K562 (cell line): ENCODE results near the gene LRRC10B.

Experiments
- E2F3 ChIP-seq: fragments of 250-450 bp; sonication (Bioruptor Pico); IDR thresholded peaks from 2 replicates; pipeline ENCODE4 v1.4.0; 2020; ENCODE audit warnings: mild to moderate bottlenecking
- HDAC2 ChIP-seq: fragments of 450-650 bp; IDR thresholded peaks from 2 replicates; pipeline ENCODE4 v1.6.1; 2016; ENCODE audit warnings: mild to moderate bottlenecking
- KDM1A ChIP-seq, 2 experiments: fragments of 450-650 bp; IDR thresholded peaks; 2 replicates each; pipeline ENCODE4 v1.6.1; 2016; ENCODE audit warnings: mild to moderate bottlenecking in 2 of 2
- LARP7 ChIP-seq: fragments of 450-650 bp; IDR thresholded peaks from 2 replicates; pipeline ENCODE4 v1.6.1; 2016
- NBN ChIP-seq: fragments of 450-650 bp; IDR thresholded peaks from 2 replicates; pipeline ENCODE4 v1.6.1; 2016; ENCODE audit warnings: low read depth, mild to moderate bottlenecking
- NR2C2 ChIP-seq, 2 experiments: fragments of 200-800 bp in 1 of 2; sonication (Bioruptor generic) in 1 of 2; sonication (generic) in 1 of 2; formaldehyde crosslinking in 1 of 2; IDR thresholded peaks; 2 replicates each; pipeline versions ENCODE4 v1.6.1 to v1.8.0; 2016 to 2022; ENCODE audit warnings: mild to moderate bottlenecking in 1 of 2, missing compliant biosample characterization in 1 of 2, missing genetic modification characterization in 1 of 2, missing genetic modification reagents in 1 of 2
- RBM39 ChIP-seq: fragments of 200-400 bp; formaldehyde crosslinking; optimal IDR thresholded peaks from 2 replicates; pipeline ENCODE3; 2018; ENCODE audit warnings: low read depth, low read length
- SP1 ChIP-seq: sonication (generic); formaldehyde crosslinking; IDR thresholded peaks from 2 replicates; pipeline ENCODE4 v1.8.1; 2022; ENCODE audit warnings: mild to moderate bottlenecking, missing genetic modification reagents
- SPI1 ChIP-seq: IDR thresholded peaks from 2 replicates; pipeline ENCODE4 v1.6.1; 2011; ENCODE audit warnings: low read depth, low read length, control low read depth, borderline replicate concordance
- TAF1 ChIP-seq: IDR thresholded peaks from 2 replicates; pipeline ENCODE4 v1.6.1; 2011; ENCODE audit warnings: mild to moderate bottlenecking, low read length, moderate library complexity; ENCODE audit not compliant: insufficient read depth, control insufficient read depth, severe bottlenecking; ENCODE audit errors: extremely low read depth
- ZEB2 ChIP-seq: fragments of 450-650 bp; IDR thresholded peaks from 2 replicates; pipeline ENCODE4 v1.6.1; 2016
- TF ChIP-seq, protein P1 (sequence below): sonication (generic); formaldehyde crosslinking; IDR thresholded peaks from 2 replicates; pipeline ENCODE4 v1.8.1; 2022; ENCODE audit warnings: missing genetic modification reagents
- TF ChIP-seq, protein P2 (sequence below), 3 experiments: IDR thresholded peaks in 2 of 3; conservative IDR thresholded peaks in 1 of 3; 2 replicates each; pipeline ENCODE4 v1.5.1; 2011 to 2012; ENCODE audit warnings: low read length in 3 of 3, mild to moderate bottlenecking in 3 of 3, control low read depth in 2 of 3, improper control_type of control experiment in 1 of 3, inconsistent platforms in 1 of 3, low read depth in 1 of 3, mixed read lengths in 1 of 3, moderate library complexity in 1 of 3; ENCODE audit not compliant: insufficient read depth in 2 of 3
- TF ChIP-seq, protein P3 (sequence below): sonication (generic); formaldehyde crosslinking; IDR thresholded peaks from 2 replicates; pipeline ENCODE4 v1.8.1; 2023; ENCODE audit warnings: mild to moderate bottlenecking, missing genetic modification reagents

DNA sequence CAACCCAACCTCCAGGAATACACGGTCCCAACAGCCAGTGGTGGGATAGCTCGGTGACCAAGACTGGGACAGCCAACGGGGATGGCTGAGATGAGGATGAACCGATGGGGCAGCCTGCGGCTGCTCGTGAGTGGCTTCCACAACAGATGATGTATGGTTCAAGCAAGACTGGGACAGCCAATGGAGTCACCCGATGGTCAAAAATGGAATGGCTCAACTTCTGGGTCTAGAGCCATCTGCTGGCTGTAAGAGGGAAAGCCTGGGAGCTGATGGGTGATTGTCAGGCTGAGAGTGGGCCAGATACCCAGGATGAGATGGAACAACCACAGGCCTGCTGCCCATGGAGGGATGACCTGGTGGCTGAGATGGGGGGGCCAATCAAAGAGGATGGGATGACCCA, 36.8 kb downstream of the LRRC10B start:
- TF ChIP-seq ZEB2 (no peak), NR2C2 (CRISPR knock-in tag; IDR thresholded peaks at IDR 0.05) (no peak), NR2C2 (tag; IDR thresholded peaks at IDR 0.05) (no peak), HDAC2 (no peak), E2F3 (CRISPR knock-in tag) (no peak), NBN (no peak), SPI1 (no peak), SP1 (CRISPR knock-in tag) (no peak), RBM39 (no peak), LARP7 (no peak), TAF1 (no peak), KDM1A (IDR thresholded peaks at IDR 0.05) (no peak)
- TF ChIP-seq, protein P1, sequence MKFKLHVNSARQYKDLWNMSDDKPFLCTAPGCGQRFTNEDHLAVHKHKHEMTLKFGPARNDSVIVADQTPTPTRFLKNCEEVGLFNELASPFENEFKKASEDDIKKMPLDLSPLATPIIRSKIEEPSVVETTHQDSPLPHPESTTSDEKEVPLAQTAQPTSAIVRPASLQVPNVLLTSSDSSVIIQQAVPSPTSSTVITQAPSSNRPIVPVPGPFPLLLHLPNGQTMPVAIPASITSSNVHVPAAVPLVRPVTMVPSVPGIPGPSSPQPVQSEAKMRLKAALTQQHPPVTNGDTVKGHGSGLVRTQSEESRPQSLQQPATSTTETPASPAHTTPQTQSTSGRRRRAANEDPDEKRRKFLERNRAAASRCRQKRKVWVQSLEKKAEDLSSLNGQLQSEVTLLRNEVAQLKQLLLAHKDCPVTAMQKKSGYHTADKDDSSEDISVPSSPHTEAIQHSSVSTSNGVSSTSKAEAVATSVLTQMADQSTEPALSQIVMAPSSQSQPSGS (CRISPR knock-in tag), result no peak
- TF ChIP-seq, protein P2, sequence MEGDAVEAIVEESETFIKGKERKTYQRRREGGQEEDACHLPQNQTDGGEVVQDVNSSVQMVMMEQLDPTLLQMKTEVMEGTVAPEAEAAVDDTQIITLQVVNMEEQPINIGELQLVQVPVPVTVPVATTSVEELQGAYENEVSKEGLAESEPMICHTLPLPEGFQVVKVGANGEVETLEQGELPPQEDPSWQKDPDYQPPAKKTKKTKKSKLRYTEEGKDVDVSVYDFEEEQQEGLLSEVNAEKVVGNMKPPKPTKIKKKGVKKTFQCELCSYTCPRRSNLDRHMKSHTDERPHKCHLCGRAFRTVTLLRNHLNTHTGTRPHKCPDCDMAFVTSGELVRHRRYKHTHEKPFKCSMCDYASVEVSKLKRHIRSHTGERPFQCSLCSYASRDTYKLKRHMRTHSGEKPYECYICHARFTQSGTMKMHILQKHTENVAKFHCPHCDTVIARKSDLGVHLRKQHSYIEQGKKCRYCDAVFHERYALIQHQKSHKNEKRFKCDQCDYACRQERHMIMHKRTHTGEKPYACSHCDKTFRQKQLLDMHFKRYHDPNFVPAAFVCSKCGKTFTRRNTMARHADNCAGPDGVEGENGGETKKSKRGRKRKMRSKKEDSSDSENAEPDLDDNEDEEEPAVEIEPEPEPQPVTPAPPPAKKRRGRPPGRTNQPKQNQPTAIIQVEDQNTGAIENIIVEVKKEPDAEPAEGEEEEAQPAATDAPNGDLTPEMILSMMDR (IDR thresholded peaks at IDR 0.05 in 2 of 3, conservative IDR thresholded peaks at IDR 0.05 in 1 of 3; ENCODE audit: insufficient read depth in 2 of 3, low read depth in 1 of 3, low read length in 3 of 3), result peak; percentile 76 to 83 (median 77)
- TF ChIP-seq, protein P3, sequence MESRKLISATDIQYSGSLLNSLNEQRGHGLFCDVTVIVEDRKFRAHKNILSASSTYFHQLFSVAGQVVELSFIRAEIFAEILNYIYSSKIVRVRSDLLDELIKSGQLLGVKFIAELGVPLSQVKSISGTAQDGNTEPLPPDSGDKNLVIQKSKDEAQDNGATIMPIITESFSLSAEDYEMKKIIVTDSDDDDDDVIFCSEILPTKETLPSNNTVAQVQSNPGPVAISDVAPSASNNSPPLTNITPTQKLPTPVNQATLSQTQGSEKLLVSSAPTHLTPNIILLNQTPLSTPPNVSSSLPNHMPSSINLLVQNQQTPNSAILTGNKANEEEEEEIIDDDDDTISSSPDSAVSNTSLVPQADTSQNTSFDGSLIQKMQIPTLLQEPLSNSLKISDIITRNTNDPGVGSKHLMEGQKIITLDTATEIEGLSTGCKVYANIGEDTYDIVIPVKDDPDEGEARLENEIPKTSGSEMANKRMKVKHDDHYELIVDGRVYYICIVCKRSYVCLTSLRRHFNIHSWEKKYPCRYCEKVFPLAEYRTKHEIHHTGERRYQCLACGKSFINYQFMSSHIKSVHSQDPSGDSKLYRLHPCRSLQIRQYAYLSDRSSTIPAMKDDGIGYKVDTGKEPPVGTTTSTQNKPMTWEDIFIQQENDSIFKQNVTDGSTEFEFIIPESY (CRISPR knock-in tag), result no peak
